Measurements from ENCODE around the gene C1RL.

GRCh38 chr12:7091171-7091570 is 17.8 kb downstream of the C1RL start:
- no peak for TF ChIP-seq EP300 (IDR thresholded peaks at IDR 0.05)
- TF ChIP-seq HDAC2 (IDR thresholded peaks at IDR 0.05), result no peak
- TF ChIP-seq, protein P1, sequence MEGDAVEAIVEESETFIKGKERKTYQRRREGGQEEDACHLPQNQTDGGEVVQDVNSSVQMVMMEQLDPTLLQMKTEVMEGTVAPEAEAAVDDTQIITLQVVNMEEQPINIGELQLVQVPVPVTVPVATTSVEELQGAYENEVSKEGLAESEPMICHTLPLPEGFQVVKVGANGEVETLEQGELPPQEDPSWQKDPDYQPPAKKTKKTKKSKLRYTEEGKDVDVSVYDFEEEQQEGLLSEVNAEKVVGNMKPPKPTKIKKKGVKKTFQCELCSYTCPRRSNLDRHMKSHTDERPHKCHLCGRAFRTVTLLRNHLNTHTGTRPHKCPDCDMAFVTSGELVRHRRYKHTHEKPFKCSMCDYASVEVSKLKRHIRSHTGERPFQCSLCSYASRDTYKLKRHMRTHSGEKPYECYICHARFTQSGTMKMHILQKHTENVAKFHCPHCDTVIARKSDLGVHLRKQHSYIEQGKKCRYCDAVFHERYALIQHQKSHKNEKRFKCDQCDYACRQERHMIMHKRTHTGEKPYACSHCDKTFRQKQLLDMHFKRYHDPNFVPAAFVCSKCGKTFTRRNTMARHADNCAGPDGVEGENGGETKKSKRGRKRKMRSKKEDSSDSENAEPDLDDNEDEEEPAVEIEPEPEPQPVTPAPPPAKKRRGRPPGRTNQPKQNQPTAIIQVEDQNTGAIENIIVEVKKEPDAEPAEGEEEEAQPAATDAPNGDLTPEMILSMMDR (IDR thresholded peaks at IDR 0.05), result no peak
- TF ChIP-seq PBX3 (IDR thresholded peaks at IDR 0.05), result no peak
